HepG2 (cell line): ENCODE results near the gene SESN2. TPM values are rescaled to one million over a fixed set of nuclear protein-coding genes. Genes with fewer than 3 reads are reported as not detected.
A peak's percentile ranks its signal among the peaks of the same experiment; 100 is the strongest.

Source experiments
- ARID5B ChIP-seq: IDR thresholded peaks from 2 replicates; pipeline ENCODE4 v1.4.0; 2020; ENCODE audit warnings: mild to moderate bottlenecking, missing genetic modification reagents
- ASH2L ChIP-seq: fragments of 300-600, 200-600 bp; sonication (generic); IDR thresholded peaks from 2 replicates; pipeline ENCODE4 v1.7.0; 2017; ENCODE audit warnings: low read depth, mild to moderate bottlenecking, moderate library complexity, mixed read lengths, low read length; ENCODE audit not compliant: insufficient read length
- FOXP1 ChIP-seq, 2 experiments: fragments of 450-650 bp in 1 of 2; IDR thresholded peaks; 2 replicates each; pipeline ENCODE4 v1.6.1; 2017 to 2018; ENCODE audit warnings: antibody characterized with exemption in 1 of 2
- KDM5A ChIP-seq: fragments of 200-600 bp; sonication (generic); IDR thresholded peaks from 2 replicates; pipeline ENCODE4 v1.7.0; 2018; ENCODE audit warnings: antibody characterized with exemption, mild to moderate bottlenecking, low read length, borderline replicate concordance
- MBD4 ChIP-seq: IDR thresholded peaks from 2 replicates; pipeline ENCODE4 v1.6.1; 2012; ENCODE audit warnings: low read length, inconsistent platforms, borderline replicate concordance
- RELA ChIP-seq: sonication (generic); formaldehyde crosslinking; IDR thresholded peaks from 2 replicates; pipeline ENCODE4 v1.4.0; 2020; ENCODE audit warnings: missing genetic modification reagents
- SMC3 ChIP-seq: IDR thresholded peaks from 2 replicates; pipeline ENCODE4 v1.6.1; 2011; ENCODE audit warnings: low read length, improper control_type of control experiment
- SOX5 ChIP-seq: IDR thresholded peaks from 2 replicates; pipeline ENCODE4 v1.6.1; 2016; ENCODE audit warnings: borderline replicate concordance
- SYNCRIP ChIP-seq: fragments of 200-400 bp; formaldehyde crosslinking; IDR thresholded peaks from 2 replicates; pipeline ENCODE4 v1.6.1; 2018; ENCODE audit warnings: mild to moderate bottlenecking, low read depth, low read length; ENCODE audit not compliant: insufficient read depth
- THAP11 ChIP-seq: IDR thresholded peaks from 2 replicates; pipeline ENCODE4 v1.6.1; 2016; ENCODE audit warnings: missing biosample characterization, missing genetic modification reagents
- ZBTB38 ChIP-seq: sonication (generic); formaldehyde crosslinking; IDR thresholded peaks from 2 replicates; pipeline ENCODE4 v1.5.1; 2020; ENCODE audit warnings: mild to moderate bottlenecking, missing genetic modification reagents
- ZKSCAN8 ChIP-seq: IDR thresholded peaks from 2 replicates; pipeline ENCODE4 v1.6.1; 2016; ENCODE audit warnings: borderline replicate concordance, missing genetic modification reagents, missing compliant biosample characterization
- ZNF879 ChIP-seq: sonication (generic); formaldehyde crosslinking; IDR thresholded peaks from 2 replicates; pipeline ENCODE4 v1.8.1; 2023; ENCODE audit warnings: missing genetic modification reagents
- polyA plus RNA-seq, 8 experiments: library from polyadenylated mRNA; depleted of rRNA in 3 of 8; stranded (reverse) in 7 of 8; unstranded in 1 of 8; fragments of >200 nt; fragmentation: Illumina TruSeq in 4 of 8; extraction: Trizol in 4 of 8; gene quantifications; 2 replicates each; pipeline versions ENCODE4 v1.2.1 to v1.2.3, GENCODE V29; 2011 to 2016; ENCODE audit warnings: low read depth in 4 of 8, missing spikeins in 1 of 8, mixed read lengths in 1 of 8; ENCODE audit not compliant: insufficient read depth in 1 of 8
- total RNA-seq, 5 experiments: library from RNA; depleted of rRNA; stranded (reverse); fragments of >200 nt; fragmentation: Illumina TruSeq; extraction: Trizol; gene quantifications; 2 replicates each; pipeline ENCODE4 v1.2.3, GENCODE V29; 2016; ENCODE audit warnings: low read depth in 1 of 5
- TF ChIP-seq, protein P1 (sequence below): sonication (generic); formaldehyde crosslinking; IDR thresholded peaks from 2 replicates; pipeline ENCODE4 v1.5.0; 2020; ENCODE audit warnings: mild to moderate bottlenecking, missing genetic modification reagents, borderline replicate concordance
- TF ChIP-seq, protein P2 (sequence below), 2 experiments: fragments of 450-650 bp in 1 of 2; sonication (generic) in 1 of 2; formaldehyde crosslinking; IDR thresholded peaks; 2 replicates each; pipeline versions ENCODE4 v1.5.0 to v1.8.0; 2020 to 2022; ENCODE audit warnings: mild to moderate bottlenecking in 1 of 2, missing genetic modification reagents in 1 of 2
- TF ChIP-seq, protein P3 (sequence below), 2 experiments: sonication (generic) in 1 of 2; formaldehyde crosslinking in 1 of 2; IDR thresholded peaks; 2 replicates each; pipeline versions ENCODE4 v1.4.0 to v1.6.1; 2018 to 2020; ENCODE audit warnings: missing genetic modification reagents in 2 of 2, borderline replicate concordance in 1 of 2, low read depth in 1 of 2, mild to moderate bottlenecking in 1 of 2, missing biosample characterization in 1 of 2
- TF ChIP-seq, protein P4 (sequence below): IDR thresholded peaks from 2 replicates; pipeline ENCODE4 v1.6.1; 2016

Gene SESN2
- total and polyA plus RNA-seq, 2 of the 13 experiments (the other 11 are each of a cell fraction or from before 2014, with no cell fraction given): 13.2 to 19.1 TPM

- TF ChIP-seq FOXP1 (IDR thresholded peaks at IDR 0.05) (0 out of 2 replicates have a peak, but pooled peaks have one; percentile 20), FOXP1 (CRISPR knock-in tag; IDR thresholded peaks at IDR 0.05) (peak; percentile 70), RELA (no peak), SOX5 (CRISPR knock-in tag) (peak; percentile 68), SMC3 (peak; percentile 48; the same call in 1 of the 2 replicates), KDM5A (peak; percentile 23; the same call in 1 of the 2 replicates), ZNF879 (no peak), ARID5B (CRISPR knock-in tag) (peak; percentile 62; the same call in 1 of the 2 replicates), ZBTB38 (CRISPR knock-in tag) (no peak), MBD4 (0 out of 2 replicates have a peak, but pooled peaks have one; percentile 45), THAP11 (peak; percentile 65), SYNCRIP (no peak), ASH2L (no peak), ZKSCAN8 (CRISPR knock-in tag) (peak; percentile 75; the same call in 1 of the 2 replicates)
- TF ChIP-seq, protein P1, sequence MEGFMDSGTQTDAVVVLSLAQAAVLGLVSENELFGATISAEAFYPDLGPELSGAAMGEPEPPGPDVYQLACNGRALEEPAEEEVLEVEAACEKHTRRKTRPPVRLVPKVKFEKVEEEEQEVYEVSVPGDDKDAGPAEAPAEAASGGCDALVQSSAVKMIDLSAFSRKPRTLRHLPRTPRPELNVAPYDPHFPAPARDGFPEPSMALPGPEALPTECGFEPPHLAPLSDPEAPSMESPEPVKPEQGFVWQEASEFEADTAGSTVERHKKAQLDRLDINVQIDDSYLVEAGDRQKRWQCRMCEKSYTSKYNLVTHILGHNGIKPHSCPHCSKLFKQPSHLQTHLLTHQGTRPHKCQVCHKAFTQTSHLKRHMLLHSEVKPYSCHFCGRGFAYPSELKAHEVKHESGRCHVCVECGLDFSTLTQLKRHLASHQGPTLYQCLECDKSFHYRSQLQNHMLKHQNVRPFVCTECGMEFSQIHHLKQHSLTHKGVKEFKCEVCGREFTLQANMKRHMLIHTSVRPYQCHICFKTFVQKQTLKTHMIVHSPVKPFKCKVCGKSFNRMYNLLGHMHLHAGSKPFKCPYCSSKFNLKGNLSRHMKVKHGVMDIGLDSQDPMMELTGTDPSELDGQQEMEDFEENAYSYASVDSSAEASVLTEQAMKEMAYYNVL (CRISPR knock-in tag): peak; percentile 13; the same call in 1 of the 2 replicates
- TF ChIP-seq, protein P2, sequence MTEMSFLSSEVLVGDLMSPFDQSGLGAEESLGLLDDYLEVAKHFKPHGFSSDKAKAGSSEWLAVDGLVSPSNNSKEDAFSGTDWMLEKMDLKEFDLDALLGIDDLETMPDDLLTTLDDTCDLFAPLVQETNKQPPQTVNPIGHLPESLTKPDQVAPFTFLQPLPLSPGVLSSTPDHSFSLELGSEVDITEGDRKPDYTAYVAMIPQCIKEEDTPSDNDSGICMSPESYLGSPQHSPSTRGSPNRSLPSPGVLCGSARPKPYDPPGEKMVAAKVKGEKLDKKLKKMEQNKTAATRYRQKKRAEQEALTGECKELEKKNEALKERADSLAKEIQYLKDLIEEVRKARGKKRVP (CRISPR knock-in tag; IDR thresholded peaks at IDR 0.05): peak in 1 of 2 experiments; percentile 36; a peak in 2 of 4 replicates
- TF ChIP-seq, protein P3, sequence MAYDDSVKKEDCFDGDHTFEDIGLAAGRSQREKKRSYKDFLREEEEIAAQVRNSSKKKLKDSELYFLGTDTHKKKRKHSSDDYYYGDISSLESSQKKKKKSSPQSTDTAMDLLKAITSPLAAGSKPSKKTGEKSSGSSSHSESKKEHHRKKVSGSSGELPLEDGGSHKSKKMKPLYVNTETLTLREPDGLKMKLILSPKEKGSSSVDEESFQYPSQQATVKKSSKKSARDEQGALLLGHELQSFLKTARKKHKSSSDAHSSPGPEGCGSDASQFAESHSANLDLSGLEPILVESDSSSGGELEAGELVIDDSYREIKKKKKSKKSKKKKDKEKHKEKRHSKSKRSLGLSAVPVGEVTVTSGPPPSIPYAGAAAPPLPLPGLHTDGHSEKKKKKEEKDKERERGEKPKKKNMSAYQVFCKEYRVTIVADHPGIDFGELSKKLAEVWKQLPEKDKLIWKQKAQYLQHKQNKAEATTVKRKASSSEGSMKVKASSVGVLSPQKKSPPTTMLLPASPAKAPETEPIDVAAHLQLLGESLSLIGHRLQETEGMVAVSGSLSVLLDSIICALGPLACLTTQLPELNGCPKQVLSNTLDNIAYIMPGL (CRISPR knock-in tag; IDR thresholded peaks at IDR 0.05; ENCODE audit: borderline replicate concordance in 1 of 2, low read depth in 1 of 2): 0 out of 4 replicates have a peak, but pooled peaks have one; percentile 5 to 10
- TF ChIP-seq, protein P4, sequence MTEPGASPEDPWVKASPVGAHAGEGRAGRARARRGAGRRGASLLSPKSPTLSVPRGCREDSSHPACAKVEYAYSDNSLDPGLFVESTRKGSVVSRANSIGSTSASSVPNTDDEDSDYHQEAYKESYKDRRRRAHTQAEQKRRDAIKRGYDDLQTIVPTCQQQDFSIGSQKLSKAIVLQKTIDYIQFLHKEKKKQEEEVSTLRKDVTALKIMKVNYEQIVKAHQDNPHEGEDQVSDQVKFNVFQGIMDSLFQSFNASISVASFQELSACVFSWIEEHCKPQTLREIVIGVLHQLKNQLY (CRISPR knock-in tag): 0 out of 2 replicates have a peak, but pooled peaks have one; percentile 30
These were observed 12.9 kb upstream of the SESN2 start (continued) for GRCh38 chr1:28246427-28246832.
